AG04449 (cell line): ENCODE data around the gene SPTBN4.

Source experiments
- CTCF ChIA-PET: fragments of 350-600 bp; formaldehyde crosslinking; extraction: SDS; loops from one replicate; lab custom pipeline; 2021; ENCODE audit warnings: antibody characterized with exemption; lab: Yijun Ruan, JAX
- POLR2A ChIA-PET: fragments of 400-600, 350-600 bp; formaldehyde crosslinking; extraction: SDS; loops from one replicate; lab custom pipeline; 2020; ENCODE audit warnings: antibody characterized with exemption, inconsistent platforms; lab: Yijun Ruan, JAX
- DNase-seq: peaks from one replicate; pipeline ENCODE4 v3.0.0-alpha.2; 2010; ENCODE audit warnings: low read depth, low spot score
- H3K4me3 ChIP-seq: 2 replicates; pipeline ENCODE4 v1.5.1; 2011; ENCODE audit warnings: low read depth, mild to moderate bottlenecking, control low read depth, low read length
- CTCF ChIP-seq: IDR thresholded peaks from one replicate; pipeline ENCODE4 v1.5.1; 2011; ENCODE audit warnings: mild to moderate bottlenecking, moderate library complexity, low read length, control low read depth, inconsistent platforms; ENCODE audit not compliant: insufficient read depth; ENCODE audit errors: missing control alignments

SPTBN4 gene

DNA sequence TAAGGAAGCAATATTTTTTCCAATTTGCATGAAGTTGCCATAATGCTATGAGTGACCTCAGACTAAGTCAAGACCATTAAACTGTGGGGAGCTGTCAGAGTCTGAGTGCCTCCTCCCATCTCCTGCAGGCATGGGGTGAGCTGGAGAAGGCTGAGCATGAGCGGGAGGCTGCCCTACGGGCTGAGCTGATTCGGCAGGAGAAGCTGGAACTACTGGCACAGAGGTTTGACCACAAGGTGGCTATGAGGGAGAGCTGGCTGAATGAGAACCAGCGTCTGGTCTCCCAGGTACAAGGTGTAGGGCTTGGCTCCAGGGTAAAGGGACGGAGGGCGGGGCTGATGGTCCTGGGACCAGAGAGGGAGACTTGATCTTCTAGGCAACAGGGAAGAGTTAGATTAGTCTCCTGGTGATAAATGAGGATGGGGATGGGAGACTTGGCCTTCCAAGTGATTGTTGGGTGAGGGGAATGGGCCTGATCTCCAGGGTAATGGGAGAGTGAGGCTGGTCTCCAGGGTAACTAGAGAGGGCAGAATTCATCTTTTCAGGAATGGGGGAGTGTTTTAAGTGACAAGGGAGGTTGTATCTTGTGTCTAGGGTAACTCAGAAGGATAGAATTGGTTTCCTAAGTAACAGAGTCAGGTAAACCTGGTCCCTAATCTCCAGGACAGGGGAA is 36.0 kb downstream of the SPTBN4 start:
- ChIA-PET POLR2A (no interaction called here), CTCF (no interaction called here)
- DNase-seq, result no peak
- H3K4me3 ChIP-seq, result no peak overlapping the region
- peak; percentile 4 for TF ChIP-seq CTCF

- DNase-seq, result no peak
- POLR2A ChIA-PET, result no interaction called here
- TF ChIP-seq CTCF, result no peak
- no peak overlapping the region for H3K4me3 ChIP-seq
- CTCF ChIA-PET, result no interaction called here
Observed at GRCh38 chr19:40503320-40503695, 36.5 kb downstream of the SPTBN4 start.

DNA sequence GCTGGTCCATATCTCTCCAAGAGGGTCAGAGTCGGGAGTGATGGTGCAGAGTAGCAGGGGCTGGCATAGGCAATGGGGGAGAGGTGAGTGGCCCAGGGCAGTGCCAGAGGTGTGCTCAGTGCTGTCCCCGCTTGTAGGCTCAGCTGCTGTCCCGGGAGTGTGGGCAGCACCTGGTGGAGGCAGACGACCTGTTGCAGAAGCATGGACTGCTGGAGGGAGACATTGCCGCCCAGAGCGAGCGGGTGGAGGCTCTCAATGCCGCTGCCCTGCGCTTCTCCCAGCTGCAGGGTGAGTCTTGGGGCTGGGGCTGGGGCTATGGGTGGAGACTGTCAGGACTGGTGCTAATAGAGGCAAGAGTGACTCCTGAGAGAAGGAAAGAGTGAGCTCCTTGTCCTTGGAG is 39.3 kb downstream of the SPTBN4 start:
- no peak for DNase-seq
- ChIA-PET CTCF (interaction anchor here (0.7 to 1.4 kb wide), 2 partner anchors 15 to 36 kb away, joined by 3 to 6 read pairs; no protein-coding TSS in a partner anchor), POLR2A (no interaction called here)
- no peak overlapping the region for H3K4me3 ChIP-seq
- no peak for TF ChIP-seq CTCF

DNA sequence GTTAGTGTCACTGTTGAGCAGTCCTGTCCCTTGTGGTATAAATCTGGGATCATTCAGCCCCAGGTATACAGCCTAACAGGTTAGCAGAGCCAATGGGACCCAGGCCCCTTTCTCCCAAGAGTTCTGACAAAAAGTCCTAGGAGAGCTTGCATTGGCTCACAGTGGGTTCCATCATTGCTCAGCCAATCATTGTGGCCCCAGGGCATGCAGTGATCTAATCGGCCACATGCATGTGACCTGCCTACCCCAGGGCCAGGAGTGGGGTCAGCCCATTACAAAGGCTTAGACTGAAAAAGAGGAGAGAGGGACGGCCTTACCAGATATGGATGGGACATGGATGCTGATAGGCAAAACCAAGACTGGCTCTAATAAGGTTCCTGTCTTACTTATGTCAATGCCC is 41.1 kb downstream of the SPTBN4 start:
- DNase-seq, result no peak
- H3K4me3 ChIP-seq, result no peak overlapping the region
- POLR2A ChIA-PET, result no interaction called here
- CTCF ChIA-PET, result no interaction called here
- TF ChIP-seq CTCF, result no peak

DNA sequence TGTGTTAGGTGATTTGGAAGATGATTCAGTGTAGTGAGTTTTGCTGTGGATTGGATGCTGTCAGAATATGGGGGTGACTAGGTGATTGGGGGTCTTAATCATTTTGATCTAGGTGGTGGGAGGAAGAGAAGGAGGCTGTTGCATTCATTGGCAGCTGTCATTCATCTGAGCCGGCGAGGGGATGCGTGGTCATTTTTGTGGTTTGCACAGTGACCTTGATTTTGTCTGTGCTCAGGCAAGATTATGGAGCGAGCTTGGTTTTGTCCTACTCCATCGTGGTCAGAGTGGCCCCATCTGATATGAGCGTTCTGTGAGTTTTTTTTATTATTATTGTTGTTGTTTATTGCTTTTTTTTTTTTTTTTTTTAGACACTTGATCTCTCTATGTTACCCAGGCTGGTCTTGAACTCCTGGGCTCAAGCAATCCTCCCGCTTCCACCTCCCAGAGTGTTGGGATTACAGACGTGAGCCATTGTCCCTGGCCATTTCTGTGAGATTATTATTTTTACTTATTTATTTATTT is 42.0 kb downstream of the SPTBN4 start:
- ChIA-PET CTCF (interaction anchor here (2.9 kb wide), 1 partner anchor 45 kb away, joined by 7 read pairs; no protein-coding TSS in a partner anchor), POLR2A (no interaction called here)
- DNase-seq, result no peak
- TF ChIP-seq CTCF, result no peak
- no peak overlapping the region for H3K4me3 ChIP-seq

DNA sequence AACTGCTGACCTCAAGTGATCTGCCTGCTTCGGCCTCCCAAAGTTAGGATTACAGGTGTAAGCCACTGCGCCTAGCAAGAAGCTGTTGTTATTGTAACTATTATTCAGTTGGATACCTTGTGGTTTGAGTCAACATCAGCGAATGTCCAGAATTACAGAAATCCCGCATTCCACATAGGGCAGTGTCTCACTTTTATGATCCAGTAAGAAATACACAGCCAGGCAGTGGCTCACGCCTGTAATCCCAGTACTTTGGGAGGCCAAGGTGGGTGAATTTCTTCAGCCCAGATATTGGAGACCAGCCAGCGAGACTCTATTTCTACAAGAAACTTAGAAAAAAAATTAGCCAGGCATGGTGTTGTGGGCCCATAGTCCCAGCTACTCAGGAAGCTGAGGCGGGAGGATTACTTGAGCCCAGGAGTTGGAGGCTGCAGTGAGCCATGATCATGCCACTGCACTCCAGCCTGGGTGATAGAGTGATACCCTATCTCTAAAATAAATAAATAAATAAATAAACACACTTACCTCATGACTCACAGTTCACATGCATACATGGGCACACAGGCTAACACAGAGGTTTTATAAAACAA is 43.8 kb downstream of the SPTBN4 start:
- CTCF ChIA-PET, result interaction anchor here (0.9 to 2.9 kb wide), 4 partner anchors 11 to 47 kb away, joined by 3 to 7 read pairs (median 4); no protein-coding TSS in a partner anchor
- DNase-seq, result no peak
- POLR2A ChIA-PET, result no interaction called here
- no peak for TF ChIP-seq CTCF
- no peak overlapping the region for H3K4me3 ChIP-seq
